ENCODE measurements around the gene SENP1.

The SENP1 gene

DNA sequence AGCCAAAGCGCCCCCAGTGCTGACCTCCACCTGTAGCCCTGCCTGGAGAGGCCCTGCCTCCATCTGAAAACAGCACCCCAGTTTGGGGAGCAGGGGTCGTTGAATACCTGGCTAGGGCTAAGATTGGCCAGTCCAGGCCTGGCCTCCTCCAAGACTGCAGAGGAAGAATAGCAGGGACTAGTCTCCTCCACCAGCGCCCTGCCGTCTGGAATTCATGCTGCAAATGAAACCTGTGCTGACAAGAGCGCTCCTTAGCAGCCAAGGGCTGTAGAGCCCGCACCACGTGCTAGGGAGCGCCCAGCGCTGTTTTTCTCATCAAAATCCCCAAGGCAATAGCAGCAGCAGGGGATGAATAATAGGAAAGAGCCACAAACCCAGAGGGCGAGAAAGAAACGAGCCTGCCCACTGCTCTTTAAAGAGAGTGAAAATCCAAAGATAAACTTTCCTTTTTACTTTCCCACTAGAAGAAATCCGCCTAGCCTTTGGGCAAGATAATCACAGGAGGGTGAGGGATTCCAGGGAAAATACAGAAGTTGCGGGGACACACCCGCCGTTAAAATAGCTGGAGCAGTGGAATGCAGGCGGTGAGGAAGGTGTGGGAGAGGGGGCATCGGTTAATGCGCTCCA is 104.9 kb downstream of the SENP1 start:
- DNase-seq (ENCODE audit: low read depth) = no peak

DNA sequence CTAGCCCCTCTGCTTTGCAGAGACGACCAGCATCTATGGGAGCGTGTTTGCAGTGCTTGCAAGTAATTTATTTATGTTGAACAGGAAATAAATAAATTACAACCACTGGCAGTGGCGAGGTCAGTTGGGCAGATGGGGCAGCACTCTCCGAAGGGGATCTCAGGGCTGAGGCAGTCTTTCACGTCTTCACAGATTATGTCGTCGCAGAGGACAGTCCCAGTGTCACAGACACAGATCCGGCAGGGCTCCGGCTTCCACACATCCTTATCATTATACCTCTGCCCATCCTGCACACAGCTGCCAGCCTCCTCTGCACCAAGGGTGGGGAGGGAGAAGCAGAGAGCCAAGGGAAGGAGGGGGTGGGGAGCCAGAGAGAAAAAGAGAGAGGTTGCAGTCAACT is 106.1 kb downstream of the SENP1 start:
- no peak for DNase-seq (ENCODE audit: low read depth)

DNA sequence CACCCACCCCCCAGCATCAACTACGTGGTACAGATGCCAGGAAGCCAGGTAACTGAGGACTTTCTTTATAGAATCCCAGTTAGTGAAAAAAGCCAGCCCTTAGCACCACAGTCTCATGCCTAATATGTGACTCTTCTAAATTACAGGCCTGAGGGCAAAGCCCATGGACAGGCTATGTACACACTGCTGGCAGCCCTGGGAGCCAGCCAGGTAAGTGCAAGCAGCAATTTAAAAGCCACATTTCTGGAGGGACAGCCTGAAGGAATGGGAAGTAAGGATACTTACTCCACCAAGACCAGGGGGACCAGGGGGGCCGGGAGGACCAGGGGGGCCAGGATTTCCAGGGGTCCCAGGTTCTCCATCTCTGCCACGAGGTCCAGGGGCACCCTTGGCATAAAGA is 108.6 kb downstream of the SENP1 start:
- DNase-seq (ENCODE audit: low read depth) = no peak

DNA sequence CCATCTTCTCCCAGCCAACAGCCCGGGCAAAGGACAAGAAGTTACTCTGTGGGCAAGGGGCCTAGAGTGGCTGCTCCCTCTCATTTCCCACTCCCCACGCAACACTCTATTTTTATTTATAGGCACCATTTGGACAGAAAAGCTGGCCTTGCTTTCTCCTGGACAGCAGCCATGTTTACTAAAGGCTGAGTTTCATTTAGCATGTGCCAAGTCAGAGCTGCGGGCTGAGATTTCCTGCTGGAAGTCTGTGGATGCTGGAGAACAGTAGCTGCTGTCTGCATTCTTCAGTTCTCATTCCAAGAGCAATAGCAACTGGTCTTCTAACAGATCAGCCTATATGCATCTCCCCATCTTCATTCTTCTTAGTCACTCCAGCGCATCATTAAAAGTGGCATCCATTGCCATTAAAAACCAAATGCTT is 109.9 kb downstream of the SENP1 start:
- no peak for DNase-seq (ENCODE audit: low read depth)

DNA sequence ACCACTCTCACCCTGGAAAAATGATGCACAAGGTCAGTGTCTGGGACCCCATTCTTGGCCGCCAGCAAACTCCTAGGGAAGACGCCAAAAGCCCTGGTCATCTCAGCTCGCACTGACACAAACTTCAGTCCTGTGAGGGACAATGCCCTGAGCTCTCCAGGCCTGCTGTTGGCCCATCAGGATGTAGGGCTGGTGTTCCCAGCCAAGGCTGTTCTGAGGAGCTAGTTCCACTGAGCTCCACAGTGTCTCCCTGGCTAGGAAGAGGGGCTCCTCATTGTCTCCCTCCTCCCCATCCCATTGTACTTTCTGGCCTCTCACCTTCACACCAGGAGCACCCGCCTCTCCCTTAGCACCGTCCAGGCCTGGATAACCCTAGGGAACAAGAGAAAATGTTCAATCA is 112.4 kb downstream of the SENP1 start:
- DNase-seq (ENCODE audit: low read depth) = no peak

Measured in activated T-cell treated with anti-CD3 and anti-CD28 coated beads for 1 hour (primary cell).